GM12875 (cell line): ENCODE data around the gene FGF23.

Experiments
- H3K4me3 ChIP-seq: one replicate; pipeline ENCODE4 v1.5.1; 2011; ENCODE audit warnings: low read depth, low read length, control low read depth
- TF ChIP-seq, protein P1 (sequence below): IDR thresholded peaks from 2 replicates; pipeline ENCODE4 v1.5.1; 2011; ENCODE audit warnings: low read depth, mild to moderate bottlenecking, control low read depth, inconsistent platforms, low read length, moderate library complexity, borderline replicate concordance; ENCODE audit not compliant: insufficient read depth

Gene FGF23

GRCh38 chr12:4322726-4323125 lies 56.8 kb downstream of the FGF23 start:
- peak overlapping the region; percentile 21 for H3K4me3 ChIP-seq
- TF ChIP-seq, protein P1, sequence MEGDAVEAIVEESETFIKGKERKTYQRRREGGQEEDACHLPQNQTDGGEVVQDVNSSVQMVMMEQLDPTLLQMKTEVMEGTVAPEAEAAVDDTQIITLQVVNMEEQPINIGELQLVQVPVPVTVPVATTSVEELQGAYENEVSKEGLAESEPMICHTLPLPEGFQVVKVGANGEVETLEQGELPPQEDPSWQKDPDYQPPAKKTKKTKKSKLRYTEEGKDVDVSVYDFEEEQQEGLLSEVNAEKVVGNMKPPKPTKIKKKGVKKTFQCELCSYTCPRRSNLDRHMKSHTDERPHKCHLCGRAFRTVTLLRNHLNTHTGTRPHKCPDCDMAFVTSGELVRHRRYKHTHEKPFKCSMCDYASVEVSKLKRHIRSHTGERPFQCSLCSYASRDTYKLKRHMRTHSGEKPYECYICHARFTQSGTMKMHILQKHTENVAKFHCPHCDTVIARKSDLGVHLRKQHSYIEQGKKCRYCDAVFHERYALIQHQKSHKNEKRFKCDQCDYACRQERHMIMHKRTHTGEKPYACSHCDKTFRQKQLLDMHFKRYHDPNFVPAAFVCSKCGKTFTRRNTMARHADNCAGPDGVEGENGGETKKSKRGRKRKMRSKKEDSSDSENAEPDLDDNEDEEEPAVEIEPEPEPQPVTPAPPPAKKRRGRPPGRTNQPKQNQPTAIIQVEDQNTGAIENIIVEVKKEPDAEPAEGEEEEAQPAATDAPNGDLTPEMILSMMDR, result no peak

GRCh38 chr12:4320853-4321701 lies 58.4 kb downstream of the FGF23 start, which contains the start of gene TIGAR:
TIGAR (plus strand) TSS chr12:4321213; CDS start chr12:4321272, 59 bp downstream.
- TF ChIP-seq, protein P1, result no peak
- H3K4me3 ChIP-seq, result peak within 1 kb of the TSS; percentile 96

- peak overlapping the region; percentile 66 for H3K4me3 ChIP-seq
- TF ChIP-seq, protein P1, result no peak
Observed at GRCh38 chr12:4320497-4320852, 59.0 kb downstream of the FGF23 start.
